ENCODE measurements around the gene FRS3. TPM values are rescaled to one million over a fixed set of nuclear protein-coding genes. Genes with fewer than 3 reads are reported as not detected.
A peak's percentile ranks its signal among the peaks of the same experiment; 100 is the strongest.

FRS3 gene
- total and polyA plus RNA-seq, 9 donors = 1.00 to 8.4 (median 6.2) TPM

GRCh38 chr6:41781366-41781730, 1.6 kb upstream of the FRS3 start:
- 13 to 21% (median 19%) methylated on average over 3 of the region's 3 CpGs for WGBS, 3 donors
- Histone ChIP-seq H3K4me3 (peak overlapping the region; percentile 75), H3K9me3 (no peaks in the 10 kb centered on the region), H3K27me3 (no peaks in the 10 kb centered on the region), H3K27ac (peak overlapping the region in 1 of 2 donors; percentile 65), H3K4me1 (ENCODE audit: insufficient read depth) (peaks cover 6% of the 10 kb centered on the region), H3K36me3 (no peaks in the 10 kb centered on the region)
- TF ChIP-seq EP300 (IDR thresholded peaks at IDR 0.05) (no peak), CTCF (IDR thresholded peaks at IDR 0.05) (no peak), POLR2A (IDR thresholded peaks at IDR 0.05) (no peak)
- peak in 3 of 5 donors; percentile 35 to 47 (median 43) for DNase-seq
- intact Hi-C loops (cut with DNase I) = loop anchor here in 2 of 4 donors (5.0 to 10.0 kb wide), 3 partner anchors 143 to 261 kb away; partner anchors contain the start of genes BYSL (in 1 of the 2) and MED20 (in 1 of the 2)

- Histone ChIP-seq H3K27me3 (no peaks in the 10 kb centered on the region), H3K9me3 (no peaks in the 10 kb centered on the region), H3K36me3 (no peaks in the 10 kb centered on the region), H3K4me1 (ENCODE audit: insufficient read depth) (peaks cover 4% of the 10 kb centered on the region), H3K4me3 (peak within 1 kb of the TSS; percentile 75), H3K27ac (peak within 1 kb of the TSS; percentile 26 to 65)
- WGBS, 3 donors = 0% methylated on average over 24 to 36 of the region's 36 CpGs
- TF ChIP-seq POLR2A (IDR thresholded peaks at IDR 0.05) = no peak
- no peak for TF ChIP-seq CTCF (IDR thresholded peaks at IDR 0.05)
- TF ChIP-seq EP300 (IDR thresholded peaks at IDR 0.05) = no peak
- DNase-seq = peak; percentile 42 to 66 (median 54)
- intact Hi-C loops (cut with DNase I) = loop anchor here in 2 of 4 donors (5.0 to 10.0 kb wide), 3 partner anchors 144 to 262 kb away; partner anchors contain the start of genes BYSL (in 1 of the 2) and MED20 (in 1 of the 2)
Measured at GRCh38 chr6:41780551-41781365, 1.1 kb upstream of the FRS3 start, which contains the start of gene PRICKLE4. Gene PRICKLE4 (plus strand): TSS chr6:41780782. CDS start chr6:41783474, 2,692 bp downstream.

- TF ChIP-seq CTCF (IDR thresholded peaks at IDR 0.05) = no peak
- no peak for TF ChIP-seq POLR2A (IDR thresholded peaks at IDR 0.05)
- no peaks in the 10 kb centered on the region for H3K27me3 ChIP-seq
- intact Hi-C loops (cut with DNase I) = no loop called here
- no peaks in the 10 kb centered on the region for H3K9me3 ChIP-seq
- H3K36me3 ChIP-seq = no peaks in the 10 kb centered on the region
- peaks cover 4% of the 10 kb centered on the region for H3K4me1 ChIP-seq (ENCODE audit: insufficient read depth)
- H3K4me3 ChIP-seq = peak overlapping the region; percentile 75
- DNase-seq = peak in 1 of 5 donors; percentile 36
- WGBS, 3 donors = 0 to 4% (median 2%) methylated on average over 10 to 16 of the region's 16 CpGs
- no peak overlapping the region for H3K27ac ChIP-seq
Measured at GRCh38 chr6:41779336-41779735, 364 bp downstream of the FRS3 start.

GRCh38 chr6:41778895-41779294, 805 bp downstream of the FRS3 start:
- H3K9me3 ChIP-seq = no peaks in the 10 kb centered on the region
- WGBS, 3 donors = 29 to 45% (median 34%) methylated on average over 6 of the region's 6 CpGs
- no peak for DNase-seq
- intact Hi-C loops (cut with DNase I) = no loop called here
- TF ChIP-seq POLR2A (IDR thresholded peaks at IDR 0.05) = no peak
- no peak for TF ChIP-seq CTCF (IDR thresholded peaks at IDR 0.05)
- TF ChIP-seq EP300 (IDR thresholded peaks at IDR 0.05) = no peak
- no peak overlapping the region for H3K27ac ChIP-seq
- no peaks in the 10 kb centered on the region for H3K36me3 ChIP-seq
- H3K4me1 ChIP-seq (ENCODE audit: insufficient read depth) = peaks cover 4% of the 10 kb centered on the region
- H3K27me3 ChIP-seq = no peaks in the 10 kb centered on the region
- peak overlapping the region; percentile 75 for H3K4me3 ChIP-seq
